Stimulated activated CD4-positive, alpha-beta T cell treated with anti-CD3 and anti-CD28 coated beads, Interleukin-1b, Interleukin-23, amount 100 ng/mL, for 1 hour (primary cell): Measurements from ENCODE around the gene SLC17A9.
A peak's percentile ranks its signal among the peaks of the same experiment; 100 is the strongest.
"Not testable (repeated sequence)": the region's sequence is repeated elsewhere in the genome, so short reads cannot be mapped to it uniquely, and the experiment has no call there.

Experiments used
- DNase-seq, 2 donors: peaks; one replicate each; pipeline ENCODE4 v3.0.0-alpha.2; 2020; ENCODE audit warnings: low read depth in 2 of 2

Gene SLC17A9

GRCh38 chr20:62920039-62920645 is 32.4 kb upstream of the SLC17A9 start:
- no peak for DNase-seq

- DNase-seq = no peak
Observed at GRCh38 chr20:62921119-62921687, 31.3 kb upstream of the SLC17A9 start.

GRCh38 chr20:62922451-62922921 is 30.0 kb upstream of the SLC17A9 start:
- DNase-seq = no peak

- DNase-seq = not testable (repeated sequence)
Observed at GRCh38 chr20:62923059-62923668, 29.3 kb upstream of the SLC17A9 start.

- no peak for DNase-seq
Observed at GRCh38 chr20:62923669-62924441, 28.7 kb upstream of the SLC17A9 start.

- no peak for DNase-seq
Observed at GRCh38 chr20:62924442-62925075, 27.9 kb upstream of the SLC17A9 start.

GRCh38 chr20:62925076-62925419 is 27.5 kb upstream of the SLC17A9 start:
- DNase-seq = no peak

GRCh38 chr20:62925420-62926228 is 26.9 kb upstream of the SLC17A9 start:
- DNase-seq = no peak

GRCh38 chr20:62926229-62927127 is 26.0 kb upstream of the SLC17A9 start, which contains the start of gene DIDO1:
Gene DIDO1, minus strand, starts transcription at chr20:62926505.
- peak; percentile 77 to 84 for DNase-seq

GRCh38 chr20:62927128-62927705 is 25.3 kb upstream of the SLC17A9 start:
- DNase-seq = no peak

GRCh38 chr20:62928246-62928939 is 24.1 kb upstream of the SLC17A9 start:
- DNase-seq = no peak

GRCh38 chr20:62929051-62929538 is 23.4 kb upstream of the SLC17A9 start:
- DNase-seq = peak in 1 of 2 donors; percentile 37

- DNase-seq = no peak
Observed at GRCh38 chr20:62931464-62931863, 21.0 kb upstream of the SLC17A9 start.

GRCh38 chr20:62933966-62934365 is 18.5 kb upstream of the SLC17A9 start:
- DNase-seq = no peak

- DNase-seq = no peak
Observed at GRCh38 chr20:62935204-62935967, 17.1 kb upstream of the SLC17A9 start.

GRCh38 chr20:62935968-62936585 is 16.4 kb upstream of the SLC17A9 start:
- DNase-seq = no peak

- peak; percentile 92 for DNase-seq
Observed at GRCh38 chr20:62937268-62938104, 15.0 kb upstream of the SLC17A9 start.
